ENCODE data around the gene ANKRD13D. TPM values are rescaled to one million over a fixed set of nuclear protein-coding genes. Genes with fewer than 3 reads are reported as not detected.
A peak's percentile ranks its signal among the peaks of the same experiment; 100 is the strongest.
"Not testable (repeated sequence)": the region's sequence is repeated elsewhere in the genome, so short reads cannot be mapped to it uniquely, and the experiment has no call there.

Gene ANKRD13D
- polyA plus RNA-seq, 4 donors, result 7.8 to 26.0 (median 20.1) TPM

DNA sequence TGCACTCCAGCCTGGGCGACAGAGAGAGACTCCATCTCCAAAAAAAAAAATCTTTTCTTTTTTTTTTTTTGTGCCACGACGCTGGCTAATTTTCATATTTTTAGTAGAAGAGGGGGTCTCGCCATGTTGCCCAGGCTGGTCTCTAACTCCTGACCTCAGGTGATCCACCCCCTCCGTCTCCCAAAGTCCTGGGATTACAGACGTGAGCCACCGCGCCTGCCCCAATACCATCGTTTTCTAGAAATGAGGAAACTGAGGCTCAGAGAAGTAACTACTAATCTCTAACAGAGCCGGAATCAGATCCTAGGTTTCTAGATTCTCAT lies 27.7 kb downstream of the ANKRD13D start:
- H3K27me3 ChIP-seq (ENCODE audit: control insufficient read depth in 3 of 3, insufficient read depth in 3 of 3, low read length in 3 of 3), result no peaks in the 10 kb centered on the region
- peaks cover 0 to 22% (median 2%) of the 10 kb centered on the region in 3 donors for H3K4me1 ChIP-seq (ENCODE audit: control insufficient read depth in 3 of 3, insufficient read depth in 2 of 3, low read depth in 1 of 3, low read length in 2 of 3)
- peaks cover 0 to 10% (median 0%) of the 10 kb centered on the region in 3 donors for H3K36me3 ChIP-seq (ENCODE audit: control insufficient read depth in 3 of 3, insufficient read depth in 2 of 3, low read depth in 1 of 3, low read length in 3 of 3)
- 0 to 1% (median 0%) methylated on average over 10 of the region's 10 CpGs for WGBS, 3 donors
- H3K4me3 ChIP-seq (ENCODE audit: low read depth in 1 of 3, low read length in 3 of 3), result peak overlapping the region; percentile 60 to 85 (median 78)
- H3K9me3 ChIP-seq (ENCODE audit: control insufficient read depth in 2 of 2, insufficient read depth in 1 of 2, low read depth in 1 of 2, low read length in 1 of 2), result no peaks in the 10 kb centered on the region
- peak overlapping the region; percentile 83 to 98 (median 86) for H3K27ac ChIP-seq (ENCODE audit: low read depth in 1 of 3, low read length in 2 of 3)
- no peak for FAIRE-seq
- DNase-seq, result no peak

DNA sequence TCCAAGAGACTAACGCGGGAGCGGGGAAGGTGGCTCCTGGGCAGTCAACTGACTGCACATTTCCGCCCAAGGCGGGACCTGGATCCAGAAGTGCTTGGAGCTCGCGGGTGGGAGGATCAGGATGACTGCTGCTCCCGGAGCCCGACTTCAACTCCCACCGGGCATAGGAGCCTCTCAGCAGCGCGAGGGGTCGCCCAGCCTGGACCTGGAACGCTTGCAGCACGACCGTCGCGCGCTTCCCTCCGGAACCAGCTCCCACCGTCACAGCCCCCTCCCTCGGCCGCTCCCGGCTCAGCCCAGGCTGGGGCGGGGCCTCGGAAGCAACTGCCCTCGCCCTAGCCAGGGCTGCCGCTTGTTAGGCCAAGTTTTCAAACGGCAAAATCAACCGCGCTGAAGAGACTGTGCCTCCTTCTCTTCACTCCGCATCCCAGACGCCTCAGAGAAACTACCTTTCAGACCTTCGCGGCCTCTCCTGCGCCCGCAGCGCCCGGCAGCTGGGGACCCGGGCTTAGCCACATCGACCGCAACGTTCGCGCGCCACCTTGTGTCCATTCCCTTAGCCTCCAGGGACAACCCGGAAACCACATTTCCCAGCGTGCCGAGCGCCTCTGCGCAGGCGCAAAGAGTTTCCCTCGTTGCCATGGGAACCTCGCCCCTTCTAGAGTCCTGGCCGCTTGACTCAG lies 28.2 kb downstream of the ANKRD13D start:
- Histone ChIP-seq H3K9me3 (ENCODE audit: control insufficient read depth in 2 of 2, insufficient read depth in 1 of 2, low read depth in 1 of 2, low read length in 1 of 2) (no peaks in the 10 kb centered on the region), H3K4me1 (ENCODE audit: control insufficient read depth in 3 of 3, insufficient read depth in 2 of 3, low read depth in 1 of 3, low read length in 2 of 3) (peaks cover 0 to 23% (median 2%) of the 10 kb centered on the region in 3 donors), H3K4me3 (ENCODE audit: low read depth in 1 of 3, low read length in 3 of 3) (peak overlapping the region; percentile 63 to 85 (median 78)), H3K36me3 (ENCODE audit: control insufficient read depth in 3 of 3, insufficient read depth in 2 of 3, low read depth in 1 of 3, low read length in 3 of 3) (peaks cover 0 to 11% (median 0%) of the 10 kb centered on the region in 3 donors), H3K27me3 (ENCODE audit: control insufficient read depth in 3 of 3, insufficient read depth in 3 of 3, low read length in 3 of 3) (no peaks in the 10 kb centered on the region), H3K27ac (ENCODE audit: low read depth in 1 of 3, low read length in 2 of 3) (peak overlapping the region; percentile 83 to 98 (median 86))
- FAIRE-seq, result no peak
- DNase-seq, result peak; percentile 97 to 99
- WGBS, 3 donors, result 0% methylated on average over 44 to 55 of the region's 55 CpGs

DNA sequence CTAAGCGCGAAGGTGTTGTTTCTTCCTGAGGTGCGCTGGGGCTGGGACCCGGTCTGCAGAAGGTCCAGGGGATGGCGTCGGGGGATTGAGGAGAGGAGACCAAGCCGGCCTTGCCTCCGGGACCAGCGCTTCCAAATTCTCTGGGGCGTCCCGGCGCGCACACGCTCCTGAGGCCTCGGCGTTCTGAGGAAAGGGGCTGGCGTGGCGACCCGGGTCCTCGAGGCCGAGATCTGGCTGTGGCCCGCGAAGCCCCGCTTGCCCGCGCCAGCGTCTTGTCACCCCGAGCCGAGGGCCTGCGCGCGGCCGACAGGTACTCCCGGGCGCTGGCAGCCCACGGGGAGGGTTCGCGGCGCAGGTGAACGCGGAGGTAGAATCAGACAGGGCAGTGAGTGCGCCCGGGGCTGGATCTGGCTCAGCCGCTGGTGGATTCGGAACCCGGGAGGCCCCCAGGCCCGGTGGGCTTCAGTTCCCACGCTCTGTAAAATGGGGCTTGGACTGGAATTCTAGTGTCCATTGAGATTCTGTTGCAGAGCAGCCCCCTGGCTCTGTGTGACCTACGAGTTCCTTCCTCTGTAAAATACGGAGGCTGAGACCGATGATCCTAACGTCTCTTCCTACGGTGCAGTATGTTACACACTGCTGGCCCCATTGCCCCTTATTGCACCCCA lies 28.9 kb downstream of the ANKRD13D start:
- Histone ChIP-seq H3K27me3 (ENCODE audit: control insufficient read depth in 3 of 3, insufficient read depth in 3 of 3, low read length in 3 of 3) (no peaks in the 10 kb centered on the region), H3K36me3 (ENCODE audit: control insufficient read depth in 3 of 3, insufficient read depth in 2 of 3, low read depth in 1 of 3, low read length in 3 of 3) (peaks cover 0 to 17% (median 0%) of the 10 kb centered on the region in 3 donors), H3K27ac (ENCODE audit: low read depth in 1 of 3, low read length in 2 of 3) (peak overlapping the region in 1 of 3 donors; percentile 98), H3K4me1 (ENCODE audit: control insufficient read depth in 3 of 3, insufficient read depth in 2 of 3, low read depth in 1 of 3, low read length in 2 of 3) (peaks cover 0 to 21% (median under 1%) of the 10 kb centered on the region in 3 donors), H3K4me3 (ENCODE audit: low read depth in 1 of 3, low read length in 3 of 3) (peak overlapping the region; percentile 63 to 85 (median 78)), H3K9me3 (ENCODE audit: control insufficient read depth in 2 of 2, insufficient read depth in 1 of 2, low read depth in 1 of 2, low read length in 1 of 2) (no peaks in the 10 kb centered on the region)
- WGBS, 3 donors, result 0% methylated on average over 37 to 53 of the region's 53 CpGs
- DNase-seq (peak in 1 of 2 donors; percentile 54), FAIRE-seq (no peak)

DNA sequence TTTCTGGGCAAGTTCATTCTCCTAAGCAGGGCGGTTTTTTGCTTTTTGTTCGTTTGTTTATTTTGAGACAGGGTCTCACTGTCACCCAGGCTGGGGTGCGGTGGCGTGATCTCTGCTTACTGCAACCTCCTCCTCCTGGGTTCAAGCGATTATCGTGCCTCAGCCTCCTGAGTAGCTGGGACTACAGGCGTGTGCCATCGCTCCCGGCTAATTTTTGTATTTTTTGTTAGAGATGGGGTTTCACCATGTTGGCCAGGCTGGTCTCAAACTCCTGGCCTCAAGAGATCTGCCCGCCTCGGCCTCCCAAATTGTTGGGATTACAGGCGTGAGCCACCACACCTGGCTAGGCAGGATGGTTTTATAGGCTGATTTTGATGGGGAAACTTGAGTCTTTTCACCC lies 29.8 kb downstream of the ANKRD13D start:
- not testable (repeated sequence) for H3K4me3 ChIP-seq (ENCODE audit: low read depth in 1 of 3, low read length in 3 of 3)

DNA sequence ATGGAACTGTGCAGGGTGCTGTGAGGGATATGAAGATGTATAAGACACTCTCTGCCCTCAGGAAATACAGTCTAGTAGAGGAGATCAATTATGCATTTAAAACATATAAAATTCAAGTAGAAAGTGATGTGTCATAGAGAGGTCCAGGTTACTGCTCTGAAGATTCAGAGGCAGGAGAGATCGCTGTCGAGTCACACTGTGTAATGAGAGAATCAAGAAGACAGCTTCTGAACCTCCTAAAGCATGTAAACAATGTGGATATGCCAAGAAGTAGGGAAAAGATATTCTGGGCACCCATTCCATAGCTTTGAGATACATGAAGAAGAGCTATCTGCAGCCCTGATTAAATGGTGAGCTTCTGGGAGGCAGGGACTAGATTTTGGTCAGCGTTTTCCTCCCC lies 30.9 kb downstream of the ANKRD13D start:
- H3K36me3 ChIP-seq (ENCODE audit: control insufficient read depth in 3 of 3, insufficient read depth in 2 of 3, low read depth in 1 of 3, low read length in 3 of 3), result peaks cover 0 to 18% (median 0%) of the 10 kb centered on the region in 3 donors
- H3K27ac ChIP-seq (ENCODE audit: low read depth in 1 of 3, low read length in 2 of 3), result no peak overlapping the region
- no peaks in the 10 kb centered on the region for H3K9me3 ChIP-seq (ENCODE audit: control insufficient read depth in 2 of 2, insufficient read depth in 1 of 2, low read depth in 1 of 2, low read length in 1 of 2)
- H3K27me3 ChIP-seq (ENCODE audit: control insufficient read depth in 3 of 3, insufficient read depth in 3 of 3, low read length in 3 of 3), result no peaks in the 10 kb centered on the region
- peaks cover 0 to 22% (median 2%) of the 10 kb centered on the region in 3 donors for H3K4me1 ChIP-seq (ENCODE audit: control insufficient read depth in 3 of 3, insufficient read depth in 2 of 3, low read depth in 1 of 3, low read length in 2 of 3)
- H3K4me3 ChIP-seq (ENCODE audit: low read depth in 1 of 3, low read length in 3 of 3), result no peak overlapping the region
- no peak for FAIRE-seq
- no peak for DNase-seq
- 84 to 91% (median 88%) methylated on average over 3 of the region's 3 CpGs for WGBS, 3 donors

More for the DNA sequence above, 29.8 kb downstream of the ANKRD13D start:
- Histone ChIP-seq H3K36me3 (ENCODE audit: control insufficient read depth in 3 of 3, insufficient read depth in 2 of 3, low read depth in 1 of 3, low read length in 3 of 3) (peaks cover 0 to 18% (median 0%) of the 10 kb centered on the region in 3 donors), H3K4me1 (ENCODE audit: control insufficient read depth in 3 of 3, insufficient read depth in 2 of 3, low read depth in 1 of 3, low read length in 2 of 3) (peaks cover 0 to 22% (median 2%) of the 10 kb centered on the region in 3 donors)
- not testable (repeated sequence) for DNase-seq; H3K9me3 ChIP-seq (ENCODE audit: control insufficient read depth in 2 of 2, insufficient read depth in 1 of 2, low read depth in 1 of 2, low read length in 1 of 2); H3K27me3 ChIP-seq (ENCODE audit: control insufficient read depth in 3 of 3, insufficient read depth in 3 of 3, low read length in 3 of 3); H3K27ac ChIP-seq (ENCODE audit: low read depth in 1 of 3, low read length in 2 of 3); FAIRE-seq
- WGBS, 3 donors, result 90 to 93% (median 92%) methylated on average over 12 of the region's 12 CpGs

DNA sequence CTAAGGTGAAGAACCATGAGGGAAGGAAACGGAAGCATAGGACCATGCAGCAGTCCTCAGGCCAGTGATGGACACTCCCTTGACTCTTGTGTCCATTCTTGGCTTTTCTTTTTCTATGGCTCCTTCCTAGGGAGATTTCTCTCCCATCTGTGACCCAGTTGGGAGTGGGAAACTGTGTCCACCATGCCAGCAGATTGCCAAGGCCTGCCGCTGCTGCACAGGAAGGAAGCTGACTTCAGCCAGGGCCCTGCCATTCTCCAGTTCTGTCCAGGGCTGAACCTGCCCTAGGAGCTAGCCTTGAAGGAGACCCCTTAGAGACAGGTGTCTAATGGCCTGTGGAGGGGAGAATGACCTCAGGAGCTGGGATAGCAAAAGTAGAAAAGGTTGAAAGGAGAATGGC lies 31.6 kb downstream of the ANKRD13D start:
- no peak overlapping the region for H3K4me3 ChIP-seq (ENCODE audit: low read depth in 1 of 3, low read length in 3 of 3)
- H3K4me1 ChIP-seq (ENCODE audit: control insufficient read depth in 3 of 3, insufficient read depth in 2 of 3, low read depth in 1 of 3, low read length in 2 of 3), result peaks cover 0 to 22% (median 2%) of the 10 kb centered on the region in 3 donors
- no peaks in the 10 kb centered on the region for H3K27me3 ChIP-seq (ENCODE audit: control insufficient read depth in 3 of 3, insufficient read depth in 3 of 3, low read length in 3 of 3)
- 90 to 96% (median 90%) methylated on average over 2 of the region's 2 CpGs for WGBS, 3 donors
- no peak overlapping the region for H3K27ac ChIP-seq (ENCODE audit: low read depth in 1 of 3, low read length in 2 of 3)
- H3K36me3 ChIP-seq (ENCODE audit: control insufficient read depth in 3 of 3, insufficient read depth in 2 of 3, low read depth in 1 of 3, low read length in 3 of 3), result peaks cover 0 to 18% (median 0%) of the 10 kb centered on the region in 3 donors
- H3K9me3 ChIP-seq (ENCODE audit: control insufficient read depth in 2 of 2, insufficient read depth in 1 of 2, low read depth in 1 of 2, low read length in 1 of 2), result no peaks in the 10 kb centered on the region
- FAIRE-seq, result no peak
- DNase-seq, result no peak

DNA sequence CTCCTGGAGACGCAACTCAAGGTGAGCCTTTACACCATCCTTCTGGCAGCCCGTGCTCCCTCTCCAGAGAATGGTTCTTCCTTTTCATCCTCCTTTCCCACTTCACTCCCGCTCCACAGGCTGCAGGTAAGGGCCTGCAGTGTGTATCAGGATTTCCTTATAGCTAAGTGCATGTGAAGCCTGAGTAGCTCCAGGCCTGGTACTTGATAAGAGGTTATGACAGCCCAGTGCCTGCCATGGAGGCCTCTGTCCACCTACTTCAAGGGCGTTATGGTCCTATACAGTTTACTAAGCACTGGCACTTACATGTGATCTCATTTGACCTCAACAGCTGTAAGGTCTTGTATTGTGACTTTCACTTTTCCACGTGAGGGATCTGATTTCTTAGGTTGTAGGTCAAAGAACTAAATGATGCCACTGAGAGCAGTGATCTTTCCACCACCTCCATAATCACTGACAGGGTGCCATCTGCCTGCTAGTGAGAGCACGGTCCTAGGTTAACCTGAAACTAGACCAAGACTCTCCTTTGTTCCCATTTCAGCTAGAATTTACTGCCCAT lies 32.3 kb downstream of the ANKRD13D start:
- no peak for FAIRE-seq
- no peak overlapping the region for H3K4me3 ChIP-seq (ENCODE audit: low read depth in 1 of 3, low read length in 3 of 3)
- peak overlapping the region in 1 of 3 donors; percentile 17 for H3K27ac ChIP-seq (ENCODE audit: low read depth in 1 of 3, low read length in 2 of 3)
- H3K27me3 ChIP-seq (ENCODE audit: control insufficient read depth in 3 of 3, insufficient read depth in 3 of 3, low read length in 3 of 3), result no peaks in the 10 kb centered on the region
- DNase-seq, result peak in 1 of 2 donors; percentile 27
- H3K36me3 ChIP-seq (ENCODE audit: control insufficient read depth in 3 of 3, insufficient read depth in 2 of 3, low read depth in 1 of 3, low read length in 3 of 3), result peaks cover 0 to 18% (median 0%) of the 10 kb centered on the region in 3 donors
- peaks cover 0 to 22% (median 2%) of the 10 kb centered on the region in 3 donors for H3K4me1 ChIP-seq (ENCODE audit: control insufficient read depth in 3 of 3, insufficient read depth in 2 of 3, low read depth in 1 of 3, low read length in 2 of 3)
- WGBS, 3 donors, result 62 to 75% (median 68%) methylated on average over 6 of the region's 6 CpGs
- no peaks in the 10 kb centered on the region for H3K9me3 ChIP-seq (ENCODE audit: control insufficient read depth in 2 of 2, insufficient read depth in 1 of 2, low read depth in 1 of 2, low read length in 1 of 2)

DNA sequence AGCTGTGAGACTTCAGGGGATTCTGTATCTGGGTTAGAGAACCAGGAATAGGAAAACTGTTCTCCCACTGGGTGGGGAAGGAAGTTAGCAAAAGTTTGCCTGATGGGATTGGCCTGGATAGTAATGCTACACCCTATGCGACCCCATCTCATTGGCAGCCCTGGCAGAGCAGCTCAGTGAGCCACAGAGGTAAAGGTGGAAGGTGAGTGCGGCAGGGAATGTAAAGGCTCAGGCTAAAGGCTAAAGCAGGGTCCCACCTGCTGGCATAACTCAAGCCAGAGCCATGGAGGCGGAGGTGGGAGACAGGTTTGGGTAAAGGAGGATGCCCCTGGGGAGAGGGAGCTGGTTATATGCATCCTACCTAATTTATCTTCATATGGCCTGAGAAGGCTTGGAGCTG lies 32.9 kb downstream of the ANKRD13D start:
- no peaks in the 10 kb centered on the region for H3K9me3 ChIP-seq (ENCODE audit: control insufficient read depth in 2 of 2, insufficient read depth in 1 of 2, low read depth in 1 of 2, low read length in 1 of 2)
- no peak overlapping the region for H3K27ac ChIP-seq (ENCODE audit: low read depth in 1 of 3, low read length in 2 of 3)
- 87 to 91% (median 90%) methylated on average over 3 of the region's 3 CpGs for WGBS, 3 donors
- no peak overlapping the region for H3K4me3 ChIP-seq (ENCODE audit: low read depth in 1 of 3, low read length in 3 of 3)
- H3K4me1 ChIP-seq (ENCODE audit: control insufficient read depth in 3 of 3, insufficient read depth in 2 of 3, low read depth in 1 of 3, low read length in 2 of 3), result peaks cover 0 to 22% (median 2%) of the 10 kb centered on the region in 3 donors
- H3K36me3 ChIP-seq (ENCODE audit: control insufficient read depth in 3 of 3, insufficient read depth in 2 of 3, low read depth in 1 of 3, low read length in 3 of 3), result peaks cover 0 to 18% (median 0%) of the 10 kb centered on the region in 3 donors
- no peaks in the 10 kb centered on the region for H3K27me3 ChIP-seq (ENCODE audit: control insufficient read depth in 3 of 3, insufficient read depth in 3 of 3, low read length in 3 of 3)
- no peak for DNase-seq
- no peak for FAIRE-seq
